Fibroblast of lung (primary cell): ENCODE measurements around the gene PNPLA7. TPM values are rescaled to one million over a fixed set of nuclear protein-coding genes. Genes with fewer than 3 reads are reported as not detected.

ENCODE experiments used
- DNase-seq, 2 donors: peaks; one replicate each; pipeline versions ENCODE4 v3.0.0 to v3.0.0-alpha.2; 2010; ENCODE audit warnings: low read depth in 2 of 2
- H2AFZ ChIP-seq: 2 replicates; pipeline ENCODE4 v1.5.1; 2012; ENCODE audit warnings: low read length, control low read depth, inconsistent platforms
- H3K27ac ChIP-seq: 2 replicates; pipeline ENCODE4 v1.5.1; 2011; ENCODE audit warnings: low read length, control low read depth; ENCODE audit not compliant: insufficient read depth
- H3K27me3 ChIP-seq: 2 replicates; pipeline ENCODE4 v1.5.1; 2011; ENCODE audit warnings: mild to moderate bottlenecking, low read length; ENCODE audit not compliant: control insufficient read depth, insufficient read depth
- H3K36me3 ChIP-seq: 2 replicates; pipeline ENCODE4 v1.5.1; 2011; ENCODE audit warnings: low read length; ENCODE audit not compliant: control insufficient read depth, insufficient read depth
- H3K4me1 ChIP-seq: 2 replicates; pipeline ENCODE4 v1.5.1; 2011; ENCODE audit warnings: low read length; ENCODE audit not compliant: control insufficient read depth, insufficient read depth; ENCODE audit errors: extremely low read depth
- H3K4me2 ChIP-seq: 2 replicates; pipeline ENCODE4 v1.5.1; 2011; ENCODE audit warnings: low read length, control low read depth; ENCODE audit not compliant: insufficient read depth; ENCODE audit errors: extremely low read depth
- H3K4me3 ChIP-seq, 4 experiments: fragments of 200-600 bp in 1 of 4; sonication (generic) in 1 of 4; replicated peaks in 1 of 4; 2 replicates each; pipeline ENCODE4 v1.5.1; 2011 to 2016; ENCODE audit warnings: low read length in 4 of 4, low read depth in 3 of 4, mild to moderate bottlenecking in 3 of 4, control low read depth in 2 of 4, inconsistent platforms in 1 of 4, mixed read lengths in 1 of 4; ENCODE audit not compliant: insufficient read depth in 1 of 4; ENCODE audit errors: control extremely low read depth in 1 of 4
- H3K79me2 ChIP-seq: 2 replicates; pipeline ENCODE4 v1.5.1; 2012; ENCODE audit warnings: mild to moderate bottlenecking, low read length, inconsistent platforms; ENCODE audit not compliant: control insufficient read depth, insufficient read depth
- H3K9ac ChIP-seq: 2 replicates; pipeline ENCODE4 v1.5.1; 2011; ENCODE audit warnings: mild to moderate bottlenecking, low read length, control low read depth; ENCODE audit not compliant: insufficient read depth
- H3K9me3 ChIP-seq: 2 replicates; pipeline ENCODE4 v1.5.1; 2012; ENCODE audit warnings: low read depth, low read length; ENCODE audit not compliant: control insufficient read depth, insufficient read depth
- H4K20me1 ChIP-seq: 2 replicates; pipeline ENCODE4 v1.5.1; 2011; ENCODE audit warnings: low read length; ENCODE audit not compliant: control insufficient read depth, insufficient read depth; ENCODE audit errors: extremely low read depth
- EZH2 ChIP-seq: IDR thresholded peaks from 2 replicates; pipeline ENCODE4 v1.5.1; 2012; ENCODE audit warnings: low read length, control low read depth, mild to moderate bottlenecking; ENCODE audit errors: missing control alignments
- polyA plus RNA-seq, 2 donors: library from polyadenylated mRNA; depleted of rRNA in 1 of 2; stranded (reverse) in 1 of 2; unstranded in 1 of 2; fragments of >200 nt; gene quantifications; 2 replicates each; pipeline ENCODE4 v1.2.1, GENCODE V29; 2011 to 2012; ENCODE audit warnings: missing spikeins in 1 of 2
- total RNA-seq: library from RNA; depleted of rRNA; stranded (reverse); fragments of >200 nt; gene quantifications from 2 replicates; pipeline ENCODE4 v1.2.1, GENCODE V29; 2014
- TF ChIP-seq, protein P1 (sequence below), 2 donors: IDR thresholded peaks in 1 of 2; conservative IDR thresholded peaks in 1 of 2; 1 replicate in 1 of 2; 2 replicates in 1 of 2; pipeline ENCODE4 v1.5.1; 2011 to 2012; ENCODE audit warnings: low read length in 2 of 2, control low read depth in 1 of 2, inconsistent platforms in 1 of 2, low read depth in 1 of 2, mild to moderate bottlenecking in 1 of 2

The PNPLA7 gene
- total and polyA plus RNA-seq, 2 donors (not counting 1 experiment from before 2014, with no cell fraction given), result 0.23 to 3.0 TPM

DNA sequence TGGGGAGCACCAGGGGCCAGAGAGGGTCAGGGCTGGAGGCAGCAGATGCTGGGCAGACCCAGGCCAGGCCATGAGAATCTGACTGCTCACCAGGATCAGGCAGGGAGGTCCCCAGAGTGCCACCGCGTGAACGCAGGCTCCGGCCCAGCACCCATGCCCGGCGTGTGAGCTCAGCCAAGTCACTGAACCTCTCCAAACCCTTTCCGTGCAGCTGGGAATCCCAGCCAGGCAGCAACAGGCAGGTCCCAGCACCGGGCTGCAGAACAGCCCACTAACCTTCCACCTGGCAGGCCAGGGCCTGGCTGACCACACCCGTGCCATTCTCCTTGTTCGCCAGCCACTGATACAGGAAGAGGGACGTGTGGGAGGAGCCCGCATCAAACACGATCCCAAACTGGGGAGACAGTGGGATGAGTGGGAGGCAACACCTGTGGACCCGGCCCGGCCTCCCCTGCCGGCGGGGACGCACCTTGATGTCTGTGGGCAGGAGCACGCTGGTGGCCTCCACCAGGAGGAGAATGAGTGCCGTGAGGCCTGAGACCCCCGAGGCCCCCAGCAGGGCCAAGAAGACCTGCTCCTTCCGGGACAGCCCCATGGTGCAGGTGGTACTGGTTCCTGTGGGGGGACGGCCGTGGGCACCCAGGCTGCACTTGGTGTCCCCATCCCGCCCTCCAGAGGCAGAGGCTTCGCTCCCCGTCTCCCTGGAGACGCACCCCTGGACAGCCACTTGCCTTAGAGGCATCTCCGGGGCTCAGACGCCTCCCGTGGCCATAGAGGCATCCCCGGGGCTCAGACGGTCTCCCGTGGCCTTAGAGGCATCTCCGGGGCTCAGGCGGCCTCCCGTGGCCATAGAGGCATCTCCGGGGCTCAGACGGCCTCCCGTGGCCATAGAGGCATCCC is 112.3 kb downstream of the PNPLA7 start:
- H2AFZ ChIP-seq, result no peak overlapping the region
- H3K4me2 ChIP-seq, result no peak overlapping the region
- no peaks in the 10 kb centered on the region for H3K27me3 ChIP-seq
- no peak for DNase-seq
- TF ChIP-seq, protein P1, sequence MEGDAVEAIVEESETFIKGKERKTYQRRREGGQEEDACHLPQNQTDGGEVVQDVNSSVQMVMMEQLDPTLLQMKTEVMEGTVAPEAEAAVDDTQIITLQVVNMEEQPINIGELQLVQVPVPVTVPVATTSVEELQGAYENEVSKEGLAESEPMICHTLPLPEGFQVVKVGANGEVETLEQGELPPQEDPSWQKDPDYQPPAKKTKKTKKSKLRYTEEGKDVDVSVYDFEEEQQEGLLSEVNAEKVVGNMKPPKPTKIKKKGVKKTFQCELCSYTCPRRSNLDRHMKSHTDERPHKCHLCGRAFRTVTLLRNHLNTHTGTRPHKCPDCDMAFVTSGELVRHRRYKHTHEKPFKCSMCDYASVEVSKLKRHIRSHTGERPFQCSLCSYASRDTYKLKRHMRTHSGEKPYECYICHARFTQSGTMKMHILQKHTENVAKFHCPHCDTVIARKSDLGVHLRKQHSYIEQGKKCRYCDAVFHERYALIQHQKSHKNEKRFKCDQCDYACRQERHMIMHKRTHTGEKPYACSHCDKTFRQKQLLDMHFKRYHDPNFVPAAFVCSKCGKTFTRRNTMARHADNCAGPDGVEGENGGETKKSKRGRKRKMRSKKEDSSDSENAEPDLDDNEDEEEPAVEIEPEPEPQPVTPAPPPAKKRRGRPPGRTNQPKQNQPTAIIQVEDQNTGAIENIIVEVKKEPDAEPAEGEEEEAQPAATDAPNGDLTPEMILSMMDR (conservative IDR thresholded peaks at IDR 0.05 in 1 of 2, IDR thresholded peaks at IDR 0.05 in 1 of 2; ENCODE audit: low read depth in 1 of 2, low read length in 2 of 2), result no peak
- no peak for TF ChIP-seq EZH2
- no peaks in the 10 kb centered on the region for H3K4me1 ChIP-seq
- H3K36me3 ChIP-seq, result no peaks in the 10 kb centered on the region
- H3K9me3 ChIP-seq, result no peaks in the 10 kb centered on the region
- no peak overlapping the region for H3K9ac ChIP-seq
- no peak overlapping the region for H3K27ac ChIP-seq
- no peak overlapping the region for H3K4me3 ChIP-seq
- H4K20me1 ChIP-seq, result no peaks in the 10 kb centered on the region
- H3K79me2 ChIP-seq, result no peaks in the 10 kb centered on the region

DNA sequence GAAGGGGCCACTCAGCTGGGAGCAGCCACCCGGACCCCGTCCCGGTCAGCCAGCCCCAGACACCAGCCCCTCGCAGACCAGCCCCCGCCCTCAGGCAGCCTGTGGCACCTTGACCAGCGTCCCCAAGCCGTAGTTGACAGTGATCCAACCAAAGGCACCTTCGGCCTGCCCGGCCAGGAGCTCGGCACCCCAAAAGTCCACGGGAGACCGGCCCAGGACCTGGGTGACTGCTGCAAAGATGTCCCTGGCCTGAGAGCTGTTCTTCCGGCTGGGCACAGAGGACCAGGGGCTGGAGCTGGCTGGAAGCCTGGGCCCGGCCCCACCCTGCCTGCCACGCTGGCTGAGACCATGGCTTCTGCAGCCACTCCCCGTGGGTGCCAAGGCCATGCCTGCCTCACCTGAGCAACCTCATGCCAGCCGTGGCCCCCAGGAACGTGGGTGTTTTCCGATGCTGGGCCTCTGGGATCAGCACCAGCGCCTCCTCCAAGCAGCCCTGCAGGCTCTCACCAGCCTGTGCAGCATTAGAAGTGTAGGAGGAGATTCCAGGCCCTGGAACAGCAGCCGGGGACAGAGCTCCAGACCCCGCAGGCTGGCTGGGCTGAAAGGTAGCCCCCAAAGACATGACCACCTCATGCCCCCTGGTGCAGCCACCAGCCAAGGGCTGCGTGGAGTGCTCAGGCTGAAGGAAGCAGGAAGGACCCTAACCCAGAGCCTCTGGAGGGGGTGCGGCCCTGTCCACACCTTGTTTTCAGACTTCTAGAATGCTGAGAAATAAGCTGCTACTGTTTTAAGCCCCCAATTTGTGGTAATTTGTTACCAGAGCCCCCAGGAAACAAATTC is 113.2 kb downstream of the PNPLA7 start:
- no peaks in the 10 kb centered on the region for H3K36me3 ChIP-seq
- TF ChIP-seq EZH2, result no peak
- TF ChIP-seq, protein P1 (conservative IDR thresholded peaks at IDR 0.05 in 1 of 2, IDR thresholded peaks at IDR 0.05 in 1 of 2; ENCODE audit: low read depth in 1 of 2, low read length in 2 of 2), result no peak
- H2AFZ ChIP-seq, result no peak overlapping the region
- H3K79me2 ChIP-seq, result no peaks in the 10 kb centered on the region
- H3K4me3 ChIP-seq, result no peak overlapping the region
- H3K9ac ChIP-seq, result no peak overlapping the region
- H3K4me2 ChIP-seq, result no peak overlapping the region
- no peaks in the 10 kb centered on the region for H3K9me3 ChIP-seq
- H3K4me1 ChIP-seq, result no peaks in the 10 kb centered on the region
- no peak for DNase-seq
- H4K20me1 ChIP-seq, result no peaks in the 10 kb centered on the region
- no peaks in the 10 kb centered on the region for H3K27me3 ChIP-seq
- H3K27ac ChIP-seq, result no peak overlapping the region
